HepG2 (cell line): ENCODE measurements around the gene DHRS4L2. TPM values are rescaled to one million over a fixed set of nuclear protein-coding genes. Genes with fewer than 3 reads are reported as not detected.

Experiments used
- CEBPG ChIP-seq: IDR thresholded peaks from 2 replicates; pipeline ENCODE4 v1.6.1; 2016
- HCFC1 ChIP-seq: fragments of 150-350 bp; IDR thresholded peaks from 2 replicates; pipeline ENCODE4 v1.6.1; 2014; ENCODE audit warnings: low read depth, low read length
- HNF4A ChIP-seq: sonication (generic); formaldehyde crosslinking; IDR thresholded peaks from 2 replicates; pipeline ENCODE4 v1.4.0; 2020; ENCODE audit warnings: missing genetic modification reagents
- MIXL1 ChIP-seq: IDR thresholded peaks from 2 replicates; pipeline ENCODE4 v1.6.1; 2016
- PLRG1 ChIP-seq: fragments of 450-650 bp; conservative IDR thresholded peaks from 2 replicates; pipeline ENCODE4 v1.6.1; 2016
- SMARCC2 ChIP-seq: fragments of 450-650 bp; IDR thresholded peaks from 2 replicates; pipeline ENCODE4 v1.6.1; 2017; ENCODE audit warnings: antibody characterized with exemption, mild to moderate bottlenecking
- ZNF749 ChIP-seq: sonication (generic); formaldehyde crosslinking; IDR thresholded peaks from 2 replicates; pipeline ENCODE4 v1.8.0; 2022; ENCODE audit warnings: mild to moderate bottlenecking, missing genetic modification reagents, moderate library complexity, borderline replicate concordance
- polyA plus RNA-seq, 8 experiments: library from polyadenylated mRNA; depleted of rRNA in 3 of 8; stranded (reverse) in 7 of 8; unstranded in 1 of 8; fragments of >200 nt; fragmentation: Illumina TruSeq in 4 of 8; extraction: Trizol in 4 of 8; gene quantifications; 2 replicates each; pipeline versions ENCODE4 v1.2.1 to v1.2.3, GENCODE V29; 2011 to 2016; ENCODE audit warnings: low read depth in 4 of 8, missing spikeins in 1 of 8, mixed read lengths in 1 of 8; ENCODE audit not compliant: insufficient read depth in 1 of 8
- total RNA-seq, 5 experiments: library from RNA; depleted of rRNA; stranded (reverse); fragments of >200 nt; fragmentation: Illumina TruSeq; extraction: Trizol; gene quantifications; 2 replicates each; pipeline ENCODE4 v1.2.3, GENCODE V29; 2016; ENCODE audit warnings: low read depth in 1 of 5
- TF ChIP-seq, protein P1 (sequence below): sonication (generic); formaldehyde crosslinking; IDR thresholded peaks from 2 replicates; pipeline ENCODE4 v1.4.0; 2020; ENCODE audit warnings: mild to moderate bottlenecking, missing genetic modification reagents
- TF ChIP-seq, protein P2 (sequence below): sonication (generic); formaldehyde crosslinking; IDR thresholded peaks from 2 replicates; pipeline ENCODE4 v1.5.1; 2020; ENCODE audit warnings: mild to moderate bottlenecking, missing genetic modification reagents, borderline replicate concordance
- TF ChIP-seq, protein P3 (sequence below): sonication (generic); formaldehyde crosslinking; IDR thresholded peaks from 2 replicates; pipeline ENCODE4 v1.9.0; 2021; ENCODE audit warnings: missing genetic modification reagents, borderline replicate concordance
- TF ChIP-seq, protein P4 (sequence below): sonication (generic); formaldehyde crosslinking; conservative IDR thresholded peaks from 2 replicates; pipeline ENCODE4 v1.4.0; 2020; ENCODE audit warnings: missing genetic modification reagents

The DHRS4L2 gene
- total and polyA plus RNA-seq, 2 of the 13 experiments (the other 11 are each of a cell fraction or from before 2014, with no cell fraction given) = 24.7 to 38.2 TPM

DNA sequence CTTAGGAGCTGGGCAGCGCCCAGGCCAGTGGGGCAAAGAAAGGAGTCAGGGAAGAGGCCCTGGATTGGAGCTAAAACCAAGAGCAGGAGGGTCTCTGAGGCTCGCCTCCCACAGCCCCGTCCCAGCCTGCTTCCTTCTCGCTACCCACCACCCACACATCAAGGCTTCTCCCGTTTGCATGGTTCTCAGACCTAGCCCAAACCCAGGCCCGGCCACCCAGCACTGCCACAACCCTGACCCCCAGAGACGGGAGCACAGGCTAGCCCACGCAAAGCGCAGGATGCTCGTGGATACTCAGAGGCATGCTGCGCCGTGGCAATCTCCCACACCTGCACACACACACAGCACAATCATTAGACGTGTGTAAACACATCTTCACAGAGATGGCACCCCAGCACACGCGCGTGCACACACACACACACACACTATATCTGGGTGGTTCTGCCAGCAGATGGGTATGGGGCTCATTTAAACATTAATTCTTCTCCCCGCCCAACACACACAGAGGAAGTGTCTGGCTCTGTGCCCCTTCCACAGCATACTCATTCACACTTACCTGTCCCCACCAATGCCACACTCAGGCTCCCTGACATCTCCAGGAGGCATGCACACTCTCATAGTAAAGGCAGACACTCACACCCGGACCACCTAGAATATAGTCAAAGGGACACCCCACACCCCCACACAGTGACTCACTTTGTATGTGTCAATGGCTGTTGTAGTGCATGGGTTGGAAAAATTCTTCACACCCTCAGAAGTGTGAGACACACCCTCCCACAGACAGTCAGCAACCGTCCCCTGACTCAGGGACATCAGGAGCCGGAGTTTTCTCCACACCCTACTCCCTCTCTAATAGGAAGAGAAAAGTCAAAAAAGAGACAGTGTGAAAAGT, 64.2 kb downstream of the DHRS4L2 start (continued):
- TF ChIP-seq, protein P1, sequence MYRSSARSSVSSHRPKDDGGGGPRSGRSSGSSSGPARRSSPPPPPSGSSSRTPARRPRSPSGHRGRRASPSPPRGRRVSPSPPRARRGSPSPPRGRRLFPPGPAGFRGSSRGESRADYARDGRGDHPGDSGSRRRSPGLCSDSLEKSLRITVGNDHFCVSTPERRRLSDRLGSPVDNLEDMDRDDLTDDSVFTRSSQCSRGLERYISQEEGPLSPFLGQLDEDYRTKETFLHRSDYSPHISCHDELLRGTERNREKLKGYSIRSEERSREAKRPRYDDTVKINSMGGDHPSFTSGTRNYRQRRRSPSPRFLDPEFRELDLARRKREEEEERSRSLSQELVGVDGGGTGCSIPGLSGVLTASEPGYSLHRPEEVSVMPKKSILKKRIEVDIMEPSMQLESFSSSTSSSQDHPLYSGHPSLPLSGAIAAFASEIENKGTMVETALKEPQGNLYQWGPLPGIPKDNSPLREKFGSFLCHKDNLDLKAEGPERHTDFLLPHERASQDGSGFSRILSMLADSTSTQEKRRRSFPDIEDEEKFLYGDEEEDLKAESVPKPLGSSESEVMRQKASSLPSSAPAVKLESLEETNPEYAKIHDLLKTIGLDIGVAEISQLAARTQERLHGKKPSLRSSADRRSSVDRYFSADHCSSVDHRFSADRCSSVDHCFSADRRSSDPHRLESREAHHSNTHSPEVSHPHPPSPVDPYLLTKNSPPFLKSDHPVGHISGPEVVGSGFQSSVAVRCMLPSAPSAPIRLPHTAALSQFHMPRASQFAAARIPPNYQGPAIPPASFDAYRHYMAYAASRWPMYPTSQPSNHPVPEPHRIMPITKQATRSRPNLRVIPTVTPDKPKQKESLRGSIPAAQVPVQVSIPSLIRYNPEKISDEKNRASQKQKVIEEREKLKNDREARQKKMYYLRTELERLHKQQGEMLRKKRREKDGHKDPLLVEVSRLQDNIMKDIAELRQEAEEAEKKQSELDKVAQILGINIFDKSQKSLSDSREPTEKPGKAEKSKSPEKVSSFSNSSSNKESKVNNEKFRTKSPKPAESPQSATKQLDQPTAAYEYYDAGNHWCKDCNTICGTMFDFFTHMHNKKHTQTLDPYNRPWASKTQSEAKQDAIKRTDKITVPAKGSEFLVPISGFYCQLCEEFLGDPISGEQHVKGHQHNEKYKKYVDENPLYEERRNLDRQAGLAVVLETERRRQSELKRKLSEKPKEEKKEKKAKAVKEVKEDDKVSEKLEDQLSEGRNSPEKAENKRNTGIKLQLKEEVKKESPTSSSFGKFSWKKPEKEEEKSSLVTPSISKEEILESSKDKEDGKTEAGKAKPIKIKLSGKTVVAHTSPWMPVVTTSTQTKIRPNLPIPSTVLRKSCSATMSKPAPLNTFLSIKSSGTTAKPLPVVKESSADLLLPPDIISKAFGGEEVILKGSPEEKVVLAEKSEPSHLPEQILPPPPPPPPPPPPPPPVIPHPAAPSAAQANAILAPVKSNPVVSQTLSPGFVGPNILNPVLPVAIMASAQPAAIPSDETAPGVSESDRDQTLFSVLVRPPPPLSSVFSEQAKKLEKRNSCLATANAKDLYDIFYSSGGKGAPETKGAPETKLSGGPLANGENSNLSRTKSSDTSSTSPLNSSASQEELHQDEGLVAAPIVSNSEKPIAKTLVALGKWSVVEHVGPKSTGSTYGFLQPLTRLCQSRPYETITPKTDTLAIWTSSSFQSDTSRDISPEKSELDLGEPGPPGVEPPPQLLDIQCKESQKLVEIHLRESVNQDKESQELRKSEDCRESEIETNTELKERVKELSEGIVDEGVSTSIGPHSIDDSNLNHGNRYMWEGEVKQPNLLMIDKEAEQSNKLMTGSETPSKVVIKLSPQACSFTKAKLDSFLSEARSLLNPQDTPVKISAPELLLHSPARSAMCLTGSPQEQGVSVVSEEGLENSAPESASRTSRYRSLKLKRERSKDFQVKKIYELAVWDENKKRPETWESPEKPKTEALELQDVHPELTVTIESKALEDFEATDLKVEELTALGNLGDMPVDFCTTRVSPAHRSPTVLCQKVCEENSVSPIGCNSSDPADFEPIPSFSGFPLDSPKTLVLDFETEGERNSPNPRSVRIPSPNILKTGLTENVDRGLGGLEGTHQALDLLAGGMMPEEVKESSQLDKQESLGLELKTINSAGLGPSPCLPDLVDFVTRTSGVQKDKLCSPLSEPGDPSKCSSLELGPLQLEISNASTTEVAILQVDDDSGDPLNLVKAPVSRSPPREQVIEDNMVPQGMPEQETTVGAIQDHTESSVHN (CRISPR knock-in tag) = no peak
- TF ChIP-seq MIXL1 (CRISPR knock-in tag) (no peak), CEBPG (CRISPR knock-in tag) (no peak), HNF4A (CRISPR knock-in tag) (no peak), HCFC1 (no peak), ZNF749 (CRISPR knock-in tag) (peak; percentile 43; the same call in 1 of the 2 replicates), PLRG1 (no peak), SMARCC2 (no peak)
- TF ChIP-seq, protein P2, sequence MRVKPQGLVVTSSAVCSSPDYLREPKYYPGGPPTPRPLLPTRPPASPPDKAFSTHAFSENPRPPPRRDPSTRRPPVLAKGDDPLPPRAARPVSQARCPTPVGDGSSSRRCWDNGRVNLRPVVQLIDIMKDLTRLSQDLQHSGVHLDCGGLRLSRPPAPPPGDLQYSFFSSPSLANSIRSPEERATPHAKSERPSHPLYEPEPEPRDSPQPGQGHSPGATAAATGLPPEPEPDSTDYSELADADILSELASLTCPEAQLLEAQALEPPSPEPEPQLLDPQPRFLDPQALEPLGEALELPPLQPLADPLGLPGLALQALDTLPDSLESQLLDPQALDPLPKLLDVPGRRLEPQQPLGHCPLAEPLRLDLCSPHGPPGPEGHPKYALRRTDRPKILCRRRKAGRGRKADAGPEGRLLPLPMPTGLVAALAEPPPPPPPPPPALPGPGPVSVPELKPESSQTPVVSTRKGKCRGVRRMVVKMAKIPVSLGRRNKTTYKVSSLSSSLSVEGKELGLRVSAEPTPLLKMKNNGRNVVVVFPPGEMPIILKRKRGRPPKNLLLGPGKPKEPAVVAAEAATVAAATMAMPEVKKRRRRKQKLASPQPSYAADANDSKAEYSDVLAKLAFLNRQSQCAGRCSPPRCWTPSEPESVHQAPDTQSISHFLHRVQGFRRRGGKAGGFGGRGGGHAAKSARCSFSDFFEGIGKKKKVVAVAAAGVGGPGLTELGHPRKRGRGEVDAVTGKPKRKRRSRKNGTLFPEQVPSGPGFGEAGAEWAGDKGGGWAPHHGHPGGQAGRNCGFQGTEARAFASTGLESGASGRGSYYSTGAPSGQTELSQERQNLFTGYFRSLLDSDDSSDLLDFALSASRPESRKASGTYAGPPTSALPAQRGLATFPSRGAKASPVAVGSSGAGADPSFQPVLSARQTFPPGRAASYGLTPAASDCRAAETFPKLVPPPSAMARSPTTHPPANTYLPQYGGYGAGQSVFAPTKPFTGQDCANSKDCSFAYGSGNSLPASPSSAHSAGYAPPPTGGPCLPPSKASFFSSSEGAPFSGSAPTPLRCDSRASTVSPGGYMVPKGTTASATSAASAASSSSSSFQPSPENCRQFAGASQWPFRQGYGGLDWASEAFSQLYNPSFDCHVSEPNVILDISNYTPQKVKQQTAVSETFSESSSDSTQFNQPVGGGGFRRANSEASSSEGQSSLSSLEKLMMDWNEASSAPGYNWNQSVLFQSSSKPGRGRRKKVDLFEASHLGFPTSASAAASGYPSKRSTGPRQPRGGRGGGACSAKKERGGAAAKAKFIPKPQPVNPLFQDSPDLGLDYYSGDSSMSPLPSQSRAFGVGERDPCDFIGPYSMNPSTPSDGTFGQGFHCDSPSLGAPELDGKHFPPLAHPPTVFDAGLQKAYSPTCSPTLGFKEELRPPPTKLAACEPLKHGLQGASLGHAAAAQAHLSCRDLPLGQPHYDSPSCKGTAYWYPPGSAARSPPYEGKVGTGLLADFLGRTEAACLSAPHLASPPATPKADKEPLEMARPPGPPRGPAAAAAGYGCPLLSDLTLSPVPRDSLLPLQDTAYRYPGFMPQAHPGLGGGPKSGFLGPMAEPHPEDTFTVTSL (CRISPR knock-in tag) = no peak
- TF ChIP-seq, protein P3, sequence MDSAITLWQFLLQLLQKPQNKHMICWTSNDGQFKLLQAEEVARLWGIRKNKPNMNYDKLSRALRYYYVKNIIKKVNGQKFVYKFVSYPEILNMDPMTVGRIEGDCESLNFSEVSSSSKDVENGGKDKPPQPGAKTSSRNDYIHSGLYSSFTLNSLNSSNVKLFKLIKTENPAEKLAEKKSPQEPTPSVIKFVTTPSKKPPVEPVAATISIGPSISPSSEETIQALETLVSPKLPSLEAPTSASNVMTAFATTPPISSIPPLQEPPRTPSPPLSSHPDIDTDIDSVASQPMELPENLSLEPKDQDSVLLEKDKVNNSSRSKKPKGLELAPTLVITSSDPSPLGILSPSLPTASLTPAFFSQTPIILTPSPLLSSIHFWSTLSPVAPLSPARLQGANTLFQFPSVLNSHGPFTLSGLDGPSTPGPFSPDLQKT = 0 out of 2 replicates have a peak, but pooled peaks have one; percentile 2
- TF ChIP-seq, protein P4, sequence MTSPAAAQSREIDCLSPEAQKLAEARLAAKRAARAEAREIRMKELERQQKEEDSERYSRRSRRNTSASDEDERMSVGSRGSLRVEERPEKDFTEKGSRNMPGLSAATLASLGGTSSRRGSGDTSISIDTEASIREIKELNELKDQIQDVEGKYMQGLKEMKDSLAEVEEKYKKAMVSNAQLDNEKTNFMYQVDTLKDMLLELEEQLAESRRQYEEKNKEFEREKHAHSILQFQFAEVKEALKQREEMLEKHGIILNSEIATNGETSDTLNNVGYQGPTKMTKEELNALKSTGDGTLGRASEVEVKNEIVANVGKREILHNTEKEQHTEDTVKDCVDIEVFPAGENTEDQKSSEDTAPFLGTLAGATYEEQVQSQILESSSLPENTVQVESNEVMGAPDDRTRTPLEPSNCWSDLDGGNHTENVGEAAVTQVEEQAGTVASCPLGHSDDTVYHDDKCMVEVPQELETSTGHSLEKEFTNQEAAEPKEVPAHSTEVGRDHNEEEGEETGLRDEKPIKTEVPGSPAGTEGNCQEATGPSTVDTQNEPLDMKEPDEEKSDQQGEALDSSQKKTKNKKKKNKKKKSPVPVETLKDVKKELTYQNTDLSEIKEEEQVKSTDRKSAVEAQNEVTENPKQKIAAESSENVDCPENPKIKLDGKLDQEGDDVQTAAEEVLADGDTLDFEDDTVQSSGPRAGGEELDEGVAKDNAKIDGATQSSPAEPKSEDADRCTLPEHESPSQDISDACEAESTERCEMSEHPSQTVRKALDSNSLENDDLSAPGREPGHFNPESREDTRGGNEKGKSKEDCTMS (CRISPR knock-in tag) = no peak
